Breast epithelium (tissue), 4 donors: ENCODE data around the gene STEAP3. TPM values are rescaled to one million over a fixed set of nuclear protein-coding genes. Genes with fewer than 3 reads are reported as not detected.
A peak's percentile ranks its signal among the peaks of the same experiment; 100 is the strongest.

Experiments
- DNase-seq, 2 donors: peaks; one replicate each; pipeline ENCODE4 v3.0.0-alpha.2; 2019; ENCODE audit warnings: low spot score in 2 of 2
- H3K27ac ChIP-seq, 2 donors: fragments of 200-600 bp; sonication (generic) in 1 of 2; one replicate each; pipeline ENCODE4 v1.5.1; 2016 to 2019; ENCODE audit warnings: mild to moderate bottlenecking in 1 of 2
- H3K27me3 ChIP-seq, 2 donors: fragments of 200-600 bp; sonication (generic) in 1 of 2; one replicate each; pipeline versions ENCODE4 v1.5.1 to v1.6.0; 2017 to 2019; ENCODE audit warnings: control low read depth in 1 of 2, mild to moderate bottlenecking in 1 of 2
- H3K36me3 ChIP-seq: fragments of 200-600 bp; one replicate; pipeline ENCODE4 v1.5.1; 2019
- H3K4me1 ChIP-seq, 2 donors: fragments of 200-600 bp; sonication (generic); one replicate each; pipeline ENCODE4 v1.5.1; 2016 to 2019; ENCODE audit warnings: control low read depth in 1 of 2
- H3K4me3 ChIP-seq, 3 donors: fragments of 200-600 bp; sonication (generic); 1 replicate in 2 of 3; 2 replicates in 1 of 3; pipeline ENCODE4 v1.5.1; 2016 to 2019; ENCODE audit warnings: mild to moderate bottlenecking in 3 of 3, moderate library complexity in 2 of 3
- H3K9me3 ChIP-seq, 2 donors: fragments of 200-600 bp; sonication (generic) in 1 of 2; one replicate each; pipeline ENCODE4 v1.5.1; 2016 to 2019; ENCODE audit warnings: control low read depth in 1 of 2
- POLR2A ChIP-seq: fragments of 450-650 bp; IDR thresholded peaks from one replicate; pipeline ENCODE4 v1.6.1; 2016; ENCODE audit warnings: antibody characterized with exemption, mild to moderate bottlenecking, moderate library complexity
- POLR2AphosphoS5 ChIP-seq, 3 donors: sonication (generic); formaldehyde crosslinking; IDR thresholded peaks; one replicate each; pipeline ENCODE4 v1.6.1; 2017; ENCODE audit warnings: antibody characterized with exemption in 3 of 3
- intact Hi-C: fragments of 100-400 bp; cut with DNase I; formaldehyde crosslinking; loops from one replicate; pipeline ENCODE4 v1.15.1; 2023; ENCODE audit warnings: low total_unique reads
- total RNA-seq, 3 donors: library from RNA; depleted of rRNA; stranded (reverse); fragments of >200 nt; gene quantifications; one replicate each; pipeline ENCODE4 v1.1.0, GENCODE V29; 2016
- TF ChIP-seq, protein P1 (sequence below), 3 donors: fragments of 450-650 bp; IDR thresholded peaks; one replicate each; pipeline ENCODE4 v1.5.1; 2016 to 2017; ENCODE audit warnings: antibody characterized with exemption in 3 of 3, mild to moderate bottlenecking in 3 of 3, moderate library complexity in 3 of 3

STEAP3 gene
- total RNA-seq, 3 donors from 2014 or later = 11.2 to 52.2 (median 49.8) TPM

DNA sequence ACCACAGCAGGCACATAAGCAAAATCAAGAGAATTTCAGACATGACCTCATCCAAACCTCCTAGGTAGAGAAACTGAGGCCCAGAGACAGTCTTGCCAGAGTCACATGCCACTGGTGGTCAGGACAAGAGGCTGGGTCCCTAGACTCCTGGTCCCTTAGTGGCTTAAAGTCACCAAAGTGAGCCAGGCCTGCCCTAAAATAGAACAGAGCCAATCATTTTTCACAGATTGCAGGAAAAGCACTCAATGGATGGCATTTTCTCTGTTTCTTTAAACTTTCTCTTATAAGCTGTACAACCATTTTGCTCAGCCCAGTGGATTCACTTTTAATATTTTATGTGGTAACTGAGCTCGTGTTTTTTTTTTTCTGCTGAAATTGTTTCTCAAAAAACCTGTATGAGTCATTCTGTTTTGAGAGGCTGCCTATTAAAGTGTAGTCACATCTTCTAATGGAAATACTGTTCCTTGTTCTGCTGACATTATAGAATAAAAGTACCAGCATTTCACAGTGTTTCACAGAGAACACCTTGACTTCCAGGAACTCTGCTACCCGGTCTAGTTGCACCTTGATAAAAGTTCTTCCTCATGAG lies 29.6 kb downstream of the STEAP3 start:
- H3K36me3 ChIP-seq = no peaks in the 10 kb centered on the region
- TF ChIP-seq POLR2AphosphoS5 (IDR thresholded peaks at IDR 0.05) (no peak), POLR2A (no peak)
- TF ChIP-seq, protein P1, sequence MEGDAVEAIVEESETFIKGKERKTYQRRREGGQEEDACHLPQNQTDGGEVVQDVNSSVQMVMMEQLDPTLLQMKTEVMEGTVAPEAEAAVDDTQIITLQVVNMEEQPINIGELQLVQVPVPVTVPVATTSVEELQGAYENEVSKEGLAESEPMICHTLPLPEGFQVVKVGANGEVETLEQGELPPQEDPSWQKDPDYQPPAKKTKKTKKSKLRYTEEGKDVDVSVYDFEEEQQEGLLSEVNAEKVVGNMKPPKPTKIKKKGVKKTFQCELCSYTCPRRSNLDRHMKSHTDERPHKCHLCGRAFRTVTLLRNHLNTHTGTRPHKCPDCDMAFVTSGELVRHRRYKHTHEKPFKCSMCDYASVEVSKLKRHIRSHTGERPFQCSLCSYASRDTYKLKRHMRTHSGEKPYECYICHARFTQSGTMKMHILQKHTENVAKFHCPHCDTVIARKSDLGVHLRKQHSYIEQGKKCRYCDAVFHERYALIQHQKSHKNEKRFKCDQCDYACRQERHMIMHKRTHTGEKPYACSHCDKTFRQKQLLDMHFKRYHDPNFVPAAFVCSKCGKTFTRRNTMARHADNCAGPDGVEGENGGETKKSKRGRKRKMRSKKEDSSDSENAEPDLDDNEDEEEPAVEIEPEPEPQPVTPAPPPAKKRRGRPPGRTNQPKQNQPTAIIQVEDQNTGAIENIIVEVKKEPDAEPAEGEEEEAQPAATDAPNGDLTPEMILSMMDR (IDR thresholded peaks at IDR 0.05) = no peak
- H3K27ac ChIP-seq = peak overlapping the region; percentile 72 to 79
- H3K4me3 ChIP-seq = no peak overlapping the region
- no peak for DNase-seq
- intact Hi-C loops = no loop called here
- H3K27me3 ChIP-seq = no peaks in the 10 kb centered on the region
- H3K4me1 ChIP-seq = no peaks in the 10 kb centered on the region
- H3K9me3 ChIP-seq = no peaks in the 10 kb centered on the region

DNA sequence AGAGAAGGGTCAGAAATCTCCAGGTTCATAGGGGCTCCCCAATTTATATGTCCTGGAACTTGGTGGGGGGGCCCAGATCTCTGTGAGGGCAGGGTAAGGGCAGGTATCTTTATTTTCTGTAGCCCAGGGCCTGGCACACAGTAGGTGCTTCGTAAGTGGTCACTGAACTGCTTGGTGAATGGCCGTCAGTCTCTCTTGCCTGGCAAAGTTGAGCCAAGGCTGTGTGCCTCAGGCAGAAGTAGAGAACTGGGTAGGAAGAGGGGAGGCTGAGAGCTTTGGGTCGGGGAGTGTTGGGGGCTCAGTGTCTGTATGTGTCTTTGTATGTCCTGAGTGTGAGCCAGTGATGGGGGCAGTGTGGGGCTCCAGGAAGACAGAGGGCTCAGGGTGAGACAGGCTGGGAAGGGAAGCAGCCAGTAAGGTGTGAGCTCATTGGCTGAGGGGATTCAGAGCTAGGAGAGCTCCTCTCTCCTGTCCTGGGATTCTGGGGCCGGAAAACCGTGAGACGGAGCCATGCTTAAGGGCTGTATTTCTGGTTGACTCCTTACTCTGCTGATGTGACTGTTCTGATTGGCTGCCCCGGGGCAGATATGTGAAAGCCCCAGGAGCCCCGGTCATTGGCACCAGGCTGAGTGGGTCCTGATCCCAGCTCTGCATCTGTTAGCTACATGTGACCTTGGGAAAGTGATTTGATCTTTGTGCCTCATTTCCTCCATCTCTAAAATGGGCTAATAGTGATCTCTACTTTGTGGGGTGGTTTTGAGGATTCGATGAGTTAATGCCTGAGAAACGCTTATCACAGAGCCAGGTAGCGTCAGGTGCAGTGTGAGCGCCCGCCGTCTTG lies 30.3 kb downstream of the STEAP3 start:
- Histone ChIP-seq H3K4me3 (no peak overlapping the region), H3K9me3 (no peaks in the 10 kb centered on the region), H3K4me1 (no peaks in the 10 kb centered on the region), H3K27ac (peak overlapping the region; percentile 52 to 72), H3K36me3 (no peaks in the 10 kb centered on the region), H3K27me3 (no peaks in the 10 kb centered on the region)
- TF ChIP-seq, protein P1 (IDR thresholded peaks at IDR 0.05) = no peak
- no peak for TF ChIP-seq POLR2A
- no peak for TF ChIP-seq POLR2AphosphoS5 (IDR thresholded peaks at IDR 0.05)
- no peak for DNase-seq
- intact Hi-C loops = no loop called here

DNA sequence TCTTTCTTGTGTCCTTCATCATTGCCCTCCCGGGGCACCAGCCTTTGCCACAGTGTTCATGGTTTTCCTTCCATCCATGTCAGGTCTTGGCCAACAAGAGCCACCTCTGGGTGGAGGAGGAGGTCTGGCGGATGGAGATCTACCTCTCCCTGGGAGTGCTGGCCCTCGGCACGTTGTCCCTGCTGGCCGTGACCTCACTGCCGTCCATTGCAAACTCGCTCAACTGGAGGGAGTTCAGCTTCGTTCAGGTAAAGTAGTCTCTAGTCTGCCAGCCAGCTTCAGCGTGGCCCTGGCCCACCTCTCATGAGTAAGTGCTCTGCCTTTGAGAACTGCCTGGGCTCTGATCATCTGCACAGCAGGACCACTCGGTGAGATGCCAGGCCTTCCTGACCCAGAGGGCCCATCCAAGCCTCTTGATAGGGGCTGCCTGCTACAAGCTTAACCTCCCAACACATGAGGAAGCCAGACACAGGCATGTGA lies 31.0 kb downstream of the STEAP3 start:
- DNase-seq = no peak
- intact Hi-C loops = no loop called here
- TF ChIP-seq POLR2A = no peak
- TF ChIP-seq, protein P1 (IDR thresholded peaks at IDR 0.05) = no peak
- no peak for TF ChIP-seq POLR2AphosphoS5 (IDR thresholded peaks at IDR 0.05)

DNA sequence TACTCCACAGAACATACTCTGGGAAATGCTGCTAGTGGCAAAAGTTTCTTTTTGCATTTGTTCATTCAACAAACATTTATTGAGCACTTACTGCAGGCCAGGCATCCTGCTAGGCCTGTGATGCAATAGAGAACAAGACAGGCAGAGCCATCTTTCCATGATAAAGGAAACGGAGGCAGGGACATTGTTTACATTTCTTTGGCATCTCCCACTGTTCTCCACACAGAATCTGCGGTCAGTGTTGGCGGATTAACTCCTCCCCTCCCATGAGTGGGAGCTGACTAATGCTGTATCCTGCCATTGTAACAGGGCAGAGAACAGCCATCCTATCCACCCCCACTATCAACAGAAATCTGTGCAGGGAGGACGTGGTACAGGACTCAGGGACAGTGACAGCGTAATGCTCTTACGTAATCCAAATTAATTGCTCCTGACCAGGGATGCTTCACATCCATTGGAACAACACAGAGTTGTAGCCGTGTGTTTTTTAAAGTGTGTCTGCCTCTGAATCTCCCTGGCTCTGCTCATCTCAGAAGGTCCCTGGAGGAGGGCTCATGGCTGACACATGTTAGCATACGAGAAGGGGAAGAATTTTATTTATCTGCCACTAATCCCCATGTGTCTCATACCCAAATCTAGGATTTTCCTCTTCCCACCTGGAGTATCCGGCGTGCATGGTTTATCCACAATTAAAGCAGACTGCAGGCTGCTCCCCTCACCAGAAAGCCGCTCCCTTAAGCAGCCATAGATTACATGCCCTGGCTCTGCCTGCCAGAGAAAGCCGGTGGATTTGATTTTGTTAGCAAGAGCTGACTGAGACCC lies 32.3 kb downstream of the STEAP3 start:
- Histone ChIP-seq H3K9me3 (no peaks in the 10 kb centered on the region), H3K27me3 (no peaks in the 10 kb centered on the region), H3K27ac (no peak overlapping the region), H3K4me1 (no peaks in the 10 kb centered on the region), H3K4me3 (no peak overlapping the region), H3K36me3 (no peaks in the 10 kb centered on the region)
- no peak for TF ChIP-seq POLR2AphosphoS5 (IDR thresholded peaks at IDR 0.05)
- TF ChIP-seq POLR2A = no peak
- TF ChIP-seq, protein P1 (IDR thresholded peaks at IDR 0.05) = no peak
- no peak for DNase-seq
- intact Hi-C loops = no loop called here

More for the DNA sequence above, 31.0 kb downstream of the STEAP3 start:
- Histone ChIP-seq H3K4me3 (no peak overlapping the region), H3K4me1 (no peaks in the 10 kb centered on the region), H3K36me3 (no peaks in the 10 kb centered on the region), H3K27ac (no peak overlapping the region), H3K9me3 (no peaks in the 10 kb centered on the region), H3K27me3 (no peaks in the 10 kb centered on the region)
